GM13976 (cell line): ENCODE results near the gene ADAMTS16.
"Not testable (repeated sequence)": the region's sequence is repeated elsewhere in the genome, so short reads cannot be mapped to it uniquely, and the experiment has no call there.

Experiments
- DNase-seq: peaks from one replicate; pipeline ENCODE4 v3.0.0; 2012; ENCODE audit warnings: low spot score
- CTCF ChIP-seq: IDR thresholded peaks from 2 replicates; pipeline ENCODE4 v1.5.1; 2012; ENCODE audit warnings: borderline replicate concordance, mild to moderate bottlenecking; ENCODE audit not compliant: insufficient read depth; ENCODE audit errors: extremely low read depth, missing control alignments, control extremely low read depth
- in situ Hi-C: fragments of 300-500 bp; cut with MboI; formaldehyde crosslinking; loops from one replicate; pipeline ENCODE4 v1.12.0; 2022; ENCODE audit warnings: low sequenced_read_pairs, mixed read lengths, inconsistent platforms; ENCODE audit not compliant: unreplicated experiment

The ADAMTS16 gene

GRCh38 chr5:5132234-5132633, 7.9 kb upstream of the ADAMTS16 start:
- no peak for DNase-seq
- no peak for TF ChIP-seq CTCF
- in situ Hi-C loops = no loop called here

- no peak for TF ChIP-seq CTCF
- peak; percentile 17 for DNase-seq
- in situ Hi-C loops = no loop called here
Measured at GRCh38 chr5:5132693-5133295, 7.3 kb upstream of the ADAMTS16 start.

DNA sequence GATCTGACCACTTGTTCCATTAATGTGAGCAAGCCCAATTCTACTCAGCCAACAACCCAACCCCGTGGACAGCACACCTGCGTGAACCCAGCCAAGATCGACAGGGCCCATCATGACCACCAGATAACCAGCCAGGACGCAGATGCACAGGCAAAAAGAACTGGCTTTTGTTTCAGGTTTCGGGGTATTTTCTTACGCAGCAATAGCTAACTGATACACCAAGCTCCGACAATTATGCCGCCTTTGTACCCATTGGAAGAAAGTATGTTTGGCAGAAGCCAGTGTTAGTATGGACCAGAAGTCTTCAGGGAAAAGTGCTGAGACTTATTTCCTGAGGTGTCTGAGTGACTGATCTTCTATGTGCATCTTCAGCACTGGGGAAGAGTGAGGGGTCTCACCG, 6.0 kb upstream of the ADAMTS16 start:
- DNase-seq = no peak
- in situ Hi-C loops = no loop called here
- TF ChIP-seq CTCF = no peak

DNA sequence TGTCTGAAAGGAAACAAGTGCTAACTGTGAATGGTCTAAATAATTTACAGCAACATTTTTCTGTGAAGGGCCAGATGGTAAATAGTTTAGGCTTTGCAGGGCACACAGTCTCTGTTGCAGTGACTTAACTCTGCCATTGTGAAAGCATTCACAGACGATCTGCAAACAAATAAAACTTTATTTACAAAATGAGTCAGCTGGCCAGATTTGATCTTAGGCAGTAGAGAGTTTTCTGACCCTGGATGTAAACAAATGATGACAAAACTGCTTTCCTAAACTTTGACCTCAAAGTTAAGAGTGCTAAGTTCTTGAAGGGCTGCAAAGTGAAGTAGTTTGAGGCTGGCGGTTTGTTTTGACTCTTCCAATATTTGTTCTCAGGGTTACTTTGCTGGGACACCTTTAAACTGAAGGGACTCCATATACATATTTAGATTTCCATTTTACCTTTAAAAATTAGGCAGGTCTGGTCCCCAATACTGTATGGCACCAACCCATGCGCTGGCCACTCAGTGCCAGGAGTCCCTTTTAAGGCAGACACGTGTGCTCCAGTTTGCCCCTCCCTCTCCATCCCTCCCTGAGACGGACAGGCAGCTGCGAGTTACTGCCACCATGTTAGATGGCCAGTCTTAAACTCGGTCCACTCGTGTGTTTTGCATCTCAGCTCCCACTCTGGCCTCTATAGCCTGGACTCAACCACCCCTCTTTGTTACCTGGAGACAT, 4.0 kb upstream of the ADAMTS16 start:
- TF ChIP-seq CTCF = no peak
- in situ Hi-C loops = no loop called here
- no peak for DNase-seq

GRCh38 chr5:5137851-5138250, 2.3 kb upstream of the ADAMTS16 start:
- DNase-seq, in situ Hi-C loops: not testable (repeated sequence)

DNA sequence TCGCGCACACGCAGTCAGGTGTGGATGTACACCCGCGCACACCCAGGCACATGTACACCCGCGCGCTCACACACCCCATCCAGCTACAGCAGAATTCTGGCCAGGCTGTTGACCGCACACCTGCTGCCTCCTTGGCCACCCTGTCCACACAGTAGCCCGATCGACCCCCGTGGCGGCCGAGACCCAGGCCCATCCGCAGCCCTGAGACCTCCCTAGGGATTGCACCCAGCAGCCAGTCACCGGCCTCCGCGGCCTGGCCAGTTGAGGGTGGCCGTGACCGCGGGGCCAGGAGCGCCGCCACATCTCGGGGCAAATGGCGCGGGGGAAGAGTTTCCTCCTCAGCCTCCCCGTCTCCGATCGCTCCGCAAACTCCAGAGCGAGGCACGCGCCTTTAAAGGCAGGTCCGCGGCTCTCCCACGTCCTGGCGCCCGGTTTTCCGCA, 774 bp upstream of the ADAMTS16 start:
- DNase-seq = peak; percentile 20
- in situ Hi-C loops = no loop called here

More for the DNA sequence above, 774 bp upstream of the ADAMTS16 start:
- TF ChIP-seq CTCF = no peak
